Stimulated activated naive CD4-positive, alpha-beta T cell treated with Interleukin-2 at 50 U/mL for 16 hours (primary cell): ENCODE results near the gene SLC7A5.
"Not testable (repeated sequence)": the region's sequence is repeated elsewhere in the genome, so short reads cannot be mapped to it uniquely, and the experiment has no call there.

Experiments used
- DNase-seq: peaks from one replicate; lab custom pipeline; 2025; lab: John Stamatoyannopoulos, UW

The SLC7A5 gene

GRCh38 chr16:87821376-87822107, 47.8 kb downstream of the SLC7A5 start:
- DNase-seq: no peak

GRCh38 chr16:87819983-87820382, 49.3 kb downstream of the SLC7A5 start:
- no peak for DNase-seq

- no peak for DNase-seq
Observed at GRCh38 chr16:87819282-87819681, 50.0 kb downstream of the SLC7A5 start.

GRCh38 chr16:87818533-87819161, 50.7 kb downstream of the SLC7A5 start:
- DNase-seq: no peak

GRCh38 chr16:87817910-87818309, 51.4 kb downstream of the SLC7A5 start:
- DNase-seq: no peak

DNA sequence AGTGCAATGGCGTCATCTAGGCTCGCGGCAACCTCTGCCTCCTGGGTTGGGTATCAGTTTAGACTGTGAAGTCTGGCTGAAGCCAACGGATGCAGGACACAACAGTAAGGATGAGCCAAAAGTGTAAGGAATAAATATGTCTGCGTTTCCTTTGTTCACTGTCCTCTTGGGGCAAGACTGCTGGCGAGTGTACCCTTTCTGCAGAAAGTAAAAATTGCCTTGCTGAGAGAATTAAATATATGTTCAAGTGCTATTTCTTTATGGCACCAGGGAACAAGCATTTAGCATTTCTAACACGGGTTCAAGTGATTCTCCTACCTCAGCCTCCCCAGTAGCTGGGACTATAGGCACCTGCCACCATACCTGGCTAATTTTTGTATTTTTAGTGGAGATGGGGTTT, 51.9 kb downstream of the SLC7A5 start:
- not testable (repeated sequence) for DNase-seq

DNA sequence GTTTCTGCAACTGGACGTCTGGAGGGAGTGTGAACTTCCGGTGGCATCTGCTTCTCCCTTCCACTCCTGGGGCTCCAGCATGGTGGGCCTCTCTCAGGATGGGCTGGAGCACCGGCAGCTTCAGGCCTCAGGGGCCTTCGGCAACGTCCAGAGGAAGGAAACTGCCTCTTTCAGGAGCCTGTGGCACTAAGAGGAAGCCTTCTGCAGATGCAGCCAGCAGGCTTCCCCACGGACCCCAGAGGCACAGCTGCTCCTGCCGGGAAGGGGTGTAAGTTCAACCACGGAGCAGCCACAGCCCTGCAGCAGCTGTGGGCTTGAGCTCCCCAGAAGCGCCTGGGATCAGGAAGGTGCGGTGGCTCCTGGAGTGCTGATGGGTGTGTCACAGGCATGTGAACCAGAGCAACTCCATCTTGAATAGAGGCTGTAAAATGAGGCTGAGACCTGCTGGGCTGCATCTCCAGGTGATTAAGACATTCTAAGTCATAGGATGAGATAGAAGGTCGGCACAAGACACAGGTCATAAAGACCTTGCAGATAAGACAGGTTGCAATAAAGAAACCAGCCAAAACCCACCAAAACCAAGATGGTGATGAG, 52.7 kb downstream of the SLC7A5 start:
- no peak for DNase-seq

- no peak for DNase-seq
Observed at GRCh38 chr16:87815567-87815966, 53.7 kb downstream of the SLC7A5 start.

- DNase-seq: no peak
Observed at GRCh38 chr16:87812200-87812656, 57.1 kb downstream of the SLC7A5 start.

- not testable (repeated sequence) for DNase-seq
Observed at GRCh38 chr16:87811454-87811853, 57.9 kb downstream of the SLC7A5 start.

GRCh38 chr16:87809150-87809902, 60.0 kb downstream of the SLC7A5 start:
- no peak for DNase-seq

GRCh38 chr16:87808108-87808507, 61.2 kb downstream of the SLC7A5 start:
- DNase-seq: no peak

DNA sequence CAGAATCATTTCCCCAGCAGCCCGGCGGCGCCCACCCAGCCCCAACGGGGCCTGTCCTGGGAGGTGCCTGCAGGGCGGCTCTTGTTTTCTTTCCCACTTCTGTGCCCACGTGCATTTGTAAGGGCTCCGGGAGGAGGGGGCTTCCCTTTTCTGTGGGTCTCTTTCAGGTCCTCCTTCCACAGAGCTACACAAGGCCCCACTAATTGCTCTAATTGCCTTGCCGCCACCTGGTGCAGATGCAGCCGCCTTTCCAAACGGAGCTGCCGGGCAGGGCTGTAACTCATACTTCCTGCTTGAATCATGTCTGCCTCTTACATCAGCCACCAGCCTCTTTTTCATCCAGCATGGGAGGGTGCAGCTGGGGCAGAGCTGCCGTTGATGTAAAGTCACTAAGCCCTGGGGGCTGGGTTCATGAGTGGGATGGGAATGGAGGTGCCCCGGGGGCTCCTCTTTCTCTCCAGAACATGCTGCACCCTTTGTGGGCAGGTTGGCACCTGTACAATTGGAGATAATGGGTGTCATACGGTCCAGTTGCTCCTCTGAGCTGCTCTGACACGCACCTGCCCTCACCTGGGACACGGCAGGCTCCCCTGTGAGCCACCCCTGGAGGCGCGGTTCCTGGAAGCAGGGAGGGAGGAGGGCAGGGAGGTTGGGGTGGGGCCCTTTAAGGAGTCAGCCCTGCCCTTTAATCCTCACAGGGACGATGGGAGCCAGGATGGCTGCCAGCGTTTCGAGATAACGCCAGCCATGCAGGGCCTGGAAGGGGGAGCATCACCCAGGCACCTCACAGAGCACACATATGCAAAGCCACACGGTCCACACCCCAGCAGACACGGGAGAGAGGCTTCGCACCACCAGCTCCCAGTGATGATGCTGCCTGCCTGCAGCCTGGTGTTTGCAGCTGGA, 62.4 kb downstream of the SLC7A5 start:
- DNase-seq: peak; percentile 28

DNA sequence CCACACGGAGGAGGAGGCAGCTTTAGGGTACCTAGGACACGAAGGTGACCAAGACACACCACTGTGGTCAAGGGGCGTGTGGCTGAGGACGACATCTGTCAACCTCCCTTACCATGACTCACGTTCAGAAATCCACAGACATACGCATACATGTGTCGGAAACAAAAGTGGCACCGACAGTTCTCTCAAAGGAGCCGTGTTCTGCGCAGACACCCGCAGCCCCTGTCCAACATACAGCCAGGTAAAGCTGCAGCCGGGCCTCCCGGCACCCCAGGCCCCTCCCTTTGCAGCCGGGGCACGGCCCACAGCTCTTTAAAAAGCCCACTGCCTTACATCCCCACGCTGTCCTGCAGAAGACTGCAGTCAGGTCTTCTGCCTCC, 63.1 kb downstream of the SLC7A5 start:
- DNase-seq: peak; percentile 24

DNA sequence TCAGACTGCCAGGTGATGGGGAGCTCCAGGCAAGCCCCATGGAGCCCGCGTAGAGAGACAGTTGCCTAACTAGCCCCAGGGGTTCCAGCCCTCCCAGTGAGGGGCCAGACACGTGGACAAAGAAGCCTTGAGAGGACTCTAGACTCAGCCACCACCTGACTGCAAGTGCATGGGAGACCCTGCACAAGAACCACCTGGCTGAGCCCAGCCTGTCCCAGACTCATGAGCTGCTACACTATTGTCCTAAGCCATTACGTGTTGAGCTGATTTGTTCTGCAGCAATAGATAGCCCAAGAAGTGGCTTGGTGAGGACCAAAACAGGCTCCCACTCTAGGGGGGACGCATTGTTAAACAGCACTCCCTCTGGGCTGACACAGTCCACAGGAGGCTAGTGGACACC, 65.9 kb downstream of the SLC7A5 start:
- no peak for DNase-seq

- DNase-seq: no peak
Observed at GRCh38 chr16:87802670-87803069, 66.6 kb downstream of the SLC7A5 start.

DNA sequence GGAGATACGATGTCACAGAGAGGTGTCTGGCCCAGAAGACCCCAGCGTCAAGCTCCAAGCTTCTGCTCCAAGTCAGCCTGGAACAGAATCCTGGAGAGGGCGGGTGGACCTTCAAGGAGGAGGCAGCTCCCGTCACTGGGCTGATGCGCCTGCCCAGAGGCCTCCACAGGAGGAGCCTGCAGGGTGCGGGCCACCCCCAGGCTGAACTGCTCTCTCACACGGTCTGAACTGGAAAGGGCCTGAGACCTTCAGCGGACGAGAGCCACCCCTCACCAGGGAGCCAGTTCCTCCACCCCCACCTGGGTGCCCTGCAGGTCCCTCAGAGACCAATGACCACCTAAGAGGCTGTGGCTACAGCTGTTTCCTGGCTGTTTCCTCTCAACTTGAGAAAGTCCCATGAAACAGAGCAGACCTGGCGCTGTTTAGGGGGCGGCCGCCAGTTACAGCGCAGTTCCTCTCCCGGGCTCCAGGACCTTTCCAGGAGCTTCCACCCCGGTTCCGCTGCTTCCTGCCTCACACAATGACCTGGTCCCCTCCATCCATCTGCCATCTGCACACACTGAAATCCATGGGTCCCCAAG, 67.5 kb downstream of the SLC7A5 start:
- no peak for DNase-seq

- no peak for DNase-seq
Observed at GRCh38 chr16:87800497-87800896, 68.8 kb downstream of the SLC7A5 start.

DNA sequence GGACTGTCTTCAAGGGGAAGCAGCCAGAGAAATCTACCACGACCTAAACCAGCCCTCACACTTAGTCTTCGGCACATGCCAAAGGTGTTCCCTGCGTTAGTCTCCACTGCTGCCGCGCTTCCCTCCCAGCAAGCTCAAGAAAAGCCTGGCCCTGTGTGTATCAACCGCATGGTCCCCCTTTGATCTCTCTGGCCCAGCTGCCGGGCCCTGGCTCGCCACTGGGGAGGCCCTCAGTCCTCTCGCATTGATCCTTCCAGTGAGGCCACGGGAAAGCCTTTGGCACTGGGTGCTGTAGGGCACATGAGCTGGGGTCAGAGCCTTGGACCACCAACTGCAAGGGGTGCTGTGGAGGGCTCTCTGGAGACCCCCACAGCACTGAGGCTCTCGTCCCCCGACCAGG, 74.0 kb downstream of the SLC7A5 start:
- no peak for DNase-seq

DNA sequence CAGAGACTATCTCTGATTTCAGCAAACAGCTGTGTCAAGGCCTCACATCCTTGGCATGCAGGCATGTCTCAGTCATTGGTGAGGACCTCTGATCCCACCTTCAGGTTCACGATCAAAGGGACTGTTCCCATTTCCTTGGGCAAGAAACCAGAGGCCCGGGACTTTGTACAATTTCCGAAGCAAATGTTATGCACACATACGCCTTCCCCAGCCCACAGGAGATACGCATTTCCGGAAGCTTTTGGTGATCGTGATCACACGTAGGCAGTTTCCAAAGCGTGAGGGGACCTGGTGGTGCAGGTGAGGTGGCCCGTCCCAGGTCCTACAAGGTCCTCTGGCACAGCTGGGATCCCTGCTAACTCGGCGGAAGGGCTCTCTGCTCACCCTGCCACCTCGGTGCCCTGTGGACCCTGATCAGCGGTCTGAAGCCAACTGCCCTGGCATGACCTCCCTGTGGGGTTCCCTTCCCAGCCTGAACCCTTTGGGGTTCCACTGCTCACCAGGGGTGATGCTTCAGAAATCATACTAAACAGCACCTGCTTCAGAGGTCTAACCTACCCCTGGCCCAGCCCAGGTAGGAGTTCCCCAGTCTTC, 74.7 kb downstream of the SLC7A5 start:
- no peak for DNase-seq

- no peak for DNase-seq
Observed at GRCh38 chr16:87792205-87792565, 77.1 kb downstream of the SLC7A5 start.
